Skin epidermis (tissue), 12 donors: Measurements from ENCODE around the gene TBC1D14.

Experiments
- H3K27ac ChIP-seq, 21 experiments: fragments of 200-600 bp; sonication (generic) in 11 of 21; one replicate each; pipeline ENCODE4 v1.5.0; 2020; ENCODE audit warnings: mild to moderate bottlenecking in 3 of 21, inconsistent platforms in 2 of 21, moderate library complexity in 2 of 21
- H3K4me3 ChIP-seq, 7 experiments: fragments of 200-600 bp; sonication (generic) in 2 of 7; one replicate each; pipeline ENCODE4 v1.5.0; 2020; ENCODE audit warnings: inconsistent platforms in 2 of 7, mild to moderate bottlenecking in 2 of 7, moderate library complexity in 1 of 7

Gene TBC1D14, protein sequence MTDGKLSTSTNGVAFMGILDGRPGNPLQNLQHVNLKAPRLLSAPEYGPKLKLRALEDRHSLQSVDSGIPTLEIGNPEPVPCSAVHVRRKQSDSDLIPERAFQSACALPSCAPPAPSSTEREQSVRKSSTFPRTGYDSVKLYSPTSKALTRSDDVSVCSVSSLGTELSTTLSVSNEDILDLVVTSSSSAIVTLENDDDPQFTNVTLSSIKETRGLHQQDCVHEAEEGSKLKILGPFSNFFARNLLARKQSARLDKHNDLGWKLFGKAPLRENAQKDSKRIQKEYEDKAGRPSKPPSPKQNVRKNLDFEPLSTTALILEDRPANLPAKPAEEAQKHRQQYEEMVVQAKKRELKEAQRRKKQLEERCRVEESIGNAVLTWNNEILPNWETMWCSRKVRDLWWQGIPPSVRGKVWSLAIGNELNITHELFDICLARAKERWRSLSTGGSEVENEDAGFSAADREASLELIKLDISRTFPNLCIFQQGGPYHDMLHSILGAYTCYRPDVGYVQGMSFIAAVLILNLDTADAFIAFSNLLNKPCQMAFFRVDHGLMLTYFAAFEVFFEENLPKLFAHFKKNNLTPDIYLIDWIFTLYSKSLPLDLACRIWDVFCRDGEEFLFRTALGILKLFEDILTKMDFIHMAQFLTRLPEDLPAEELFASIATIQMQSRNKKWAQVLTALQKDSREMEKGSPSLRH

DNA sequence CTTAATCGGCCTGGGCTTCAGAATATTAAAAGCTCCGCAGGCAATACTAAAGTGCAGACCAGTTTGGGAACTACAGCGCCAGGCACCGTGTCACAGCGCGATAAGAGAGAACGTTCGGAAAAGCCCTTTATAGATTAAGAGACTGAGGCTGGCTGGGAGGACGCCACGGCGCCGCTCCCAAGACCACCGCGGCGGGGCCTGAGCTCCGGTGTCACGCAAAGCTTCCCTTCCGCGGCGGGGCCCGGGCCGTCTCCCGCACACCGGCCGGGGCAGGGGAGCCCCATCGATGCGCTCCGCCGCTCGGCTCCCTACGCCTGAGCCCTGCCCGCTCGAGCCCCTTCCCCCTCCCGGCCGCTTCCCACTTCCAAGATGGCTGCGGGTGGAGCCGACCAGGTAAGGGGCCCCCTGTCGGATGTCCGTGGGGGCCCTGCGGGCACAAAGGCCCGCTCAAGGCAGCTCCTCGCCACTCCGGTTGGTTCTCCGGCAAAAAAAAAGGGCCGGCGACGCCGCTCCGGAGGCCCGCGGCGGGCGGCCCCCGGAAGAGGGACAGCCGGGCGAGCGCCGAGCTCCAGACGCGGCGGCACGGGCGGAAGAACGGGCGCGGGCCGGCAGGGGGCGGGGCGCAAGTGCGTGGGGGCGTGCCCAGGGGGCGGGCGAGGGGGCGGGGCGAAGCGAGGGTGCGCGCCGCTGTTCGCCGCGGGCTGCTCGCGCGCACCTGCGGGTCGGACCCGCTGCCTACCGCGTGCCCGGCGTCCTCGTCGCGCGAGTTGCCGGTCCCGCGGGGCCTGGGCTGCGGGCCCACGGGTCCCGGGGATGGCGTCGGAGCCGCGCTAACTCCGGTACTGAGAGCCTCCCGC lies at the start of gene TBC1D14:
Gene TBC1D14, plus strand, starts transcription at position 714 of the 857 bp plus-strand sequence. CDS start 13,564 bp downstream, outside the sequence.
- Histone ChIP-seq H3K4me3 (peak within 1 kb of the TSS; percentile 61 to 86 (median 75)), H3K27ac (peak within 1 kb of the TSS; percentile 86 to 100 (median 99))

- no peak overlapping the region for H3K27ac ChIP-seq
- no peak overlapping the region for H3K4me3 ChIP-seq
Observed at GRCh38 chr4:6868386-6868785, 41.2 kb upstream of the TBC1D14 start.

- Histone ChIP-seq H3K27ac (peak overlapping the region in 8 of 21 experiments; percentile 3 to 59 (median 43)), H3K4me3 (no peak overlapping the region)
Observed at GRCh38 chr4:6869944-6870343, 39.7 kb upstream of the TBC1D14 start.

GRCh38 chr4:6873291-6873690 lies 36.3 kb upstream of the TBC1D14 start:
- H3K4me3 ChIP-seq, result no peak overlapping the region
- no peak overlapping the region for H3K27ac ChIP-seq

GRCh38 chr4:6873792-6874461 lies 35.7 kb upstream of the TBC1D14 start:
- H3K27ac ChIP-seq, result no peak overlapping the region
- H3K4me3 ChIP-seq, result no peak overlapping the region

DNA sequence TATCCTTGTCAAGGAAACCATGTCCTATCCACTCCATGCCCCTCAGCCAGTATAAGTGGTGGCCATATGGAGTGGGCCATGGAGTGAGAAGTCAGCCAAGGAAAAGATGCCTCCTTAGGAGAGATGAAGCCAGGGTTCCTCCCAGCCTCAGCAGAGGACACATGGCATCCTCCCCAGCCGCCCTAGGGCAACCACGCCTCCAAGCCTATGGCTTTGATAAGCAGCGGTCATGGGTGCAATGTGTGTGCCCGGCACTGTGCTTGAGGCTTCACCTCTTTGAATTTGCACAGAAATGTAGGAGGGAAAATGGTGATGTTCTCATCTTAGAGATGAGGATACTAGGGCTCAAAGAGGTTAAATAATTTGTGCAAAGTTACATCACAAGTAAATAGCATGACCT lies 34.6 kb upstream of the TBC1D14 start:
- peak overlapping the region in 2 of 21 experiments; percentile 3 to 13 for H3K27ac ChIP-seq
- H3K4me3 ChIP-seq, result no peak overlapping the region

DNA sequence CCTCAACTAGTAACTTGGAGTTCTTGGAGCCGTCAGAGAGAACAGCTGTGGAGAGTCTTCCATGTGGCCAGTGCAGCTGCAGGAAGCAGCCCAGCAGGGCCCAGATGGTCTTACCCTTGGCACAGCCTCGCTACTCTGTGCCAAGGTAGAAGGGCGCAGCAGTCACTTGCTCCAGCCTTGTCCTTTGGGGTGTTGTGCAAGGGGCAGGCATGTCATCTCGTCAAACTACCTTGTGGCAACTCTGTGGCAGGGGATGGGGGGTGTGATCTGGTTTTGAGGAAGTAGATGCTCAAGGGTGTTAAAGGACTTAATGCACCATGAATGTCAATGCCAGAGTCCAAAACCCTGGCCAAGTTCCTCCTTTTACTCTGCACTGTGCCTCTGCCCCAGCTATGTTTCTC lies 34.2 kb upstream of the TBC1D14 start:
- Histone ChIP-seq H3K4me3 (no peak overlapping the region), H3K27ac (peak overlapping the region in 4 of 21 experiments; percentile 13 to 60 (median 32))

DNA sequence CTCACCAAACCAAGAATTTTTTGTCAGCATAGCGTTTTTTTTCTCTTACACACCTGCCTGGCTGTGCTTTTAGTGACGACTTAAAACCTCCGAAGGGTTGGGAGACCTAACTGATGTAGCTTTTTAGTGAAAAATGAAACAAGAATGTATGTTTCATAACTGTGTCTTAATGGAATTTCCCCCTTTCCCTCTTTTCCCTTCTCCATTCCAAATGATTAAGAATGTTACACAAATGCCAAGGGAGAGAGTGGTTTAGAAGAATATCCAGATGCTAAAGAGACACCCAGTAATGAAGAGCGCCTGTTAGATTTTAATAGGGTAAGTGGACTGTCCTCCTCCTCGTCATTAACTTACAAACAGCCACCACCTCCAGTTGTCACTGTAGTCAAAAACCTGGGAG lies 33.2 kb upstream of the TBC1D14 start:
- H3K27ac ChIP-seq, result peak overlapping the region in 8 of 21 experiments; percentile 17 to 60 (median 40)
- no peak overlapping the region for H3K4me3 ChIP-seq

- H3K27ac ChIP-seq, result peak overlapping the region in 5 of 21 experiments; percentile 4 to 31 (median 26)
- no peak overlapping the region for H3K4me3 ChIP-seq
Observed at GRCh38 chr4:6877067-6877466, 32.6 kb upstream of the TBC1D14 start.

GRCh38 chr4:6878451-6879059 lies 31.1 kb upstream of the TBC1D14 start:
- Histone ChIP-seq H3K27ac (no peak overlapping the region), H3K4me3 (no peak overlapping the region)

GRCh38 chr4:6880691-6881090 lies 28.9 kb upstream of the TBC1D14 start:
- Histone ChIP-seq H3K4me3 (no peak overlapping the region), H3K27ac (no peak overlapping the region)

DNA sequence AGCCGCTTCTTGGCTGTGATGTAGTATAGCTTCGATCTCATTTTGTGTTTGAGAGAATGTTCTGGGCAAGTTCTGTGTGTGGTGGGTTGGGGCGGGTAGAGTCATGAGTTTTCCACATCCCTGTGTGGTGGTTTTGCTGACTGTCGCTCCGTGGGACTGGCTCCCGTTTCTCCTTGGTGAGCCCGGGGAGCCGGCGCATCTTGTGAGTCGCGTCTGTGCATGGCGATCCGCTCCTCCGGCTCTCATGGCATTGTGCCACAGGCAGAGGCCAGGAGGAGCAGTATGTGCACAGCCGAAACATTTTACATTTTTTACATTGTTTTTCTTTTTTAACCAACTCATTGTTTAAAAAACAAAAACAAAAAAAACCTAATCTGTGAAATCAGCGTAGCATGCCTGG lies 27.7 kb upstream of the TBC1D14 start:
- Histone ChIP-seq H3K27ac (no peak overlapping the region), H3K4me3 (no peak overlapping the region)

GRCh38 chr4:6884341-6884870 lies 25.2 kb upstream of the TBC1D14 start:
- Histone ChIP-seq H3K4me3 (no peak overlapping the region), H3K27ac (no peak overlapping the region)

- Histone ChIP-seq H3K27ac (peak overlapping the region in 10 of 21 experiments; percentile 4 to 72 (median 32)), H3K4me3 (no peak overlapping the region)
Observed at GRCh38 chr4:6885953-6886557, 23.6 kb upstream of the TBC1D14 start.

- Histone ChIP-seq H3K27ac (no peak overlapping the region), H3K4me3 (no peak overlapping the region)
Observed at GRCh38 chr4:6886886-6887285, 22.7 kb upstream of the TBC1D14 start.

DNA sequence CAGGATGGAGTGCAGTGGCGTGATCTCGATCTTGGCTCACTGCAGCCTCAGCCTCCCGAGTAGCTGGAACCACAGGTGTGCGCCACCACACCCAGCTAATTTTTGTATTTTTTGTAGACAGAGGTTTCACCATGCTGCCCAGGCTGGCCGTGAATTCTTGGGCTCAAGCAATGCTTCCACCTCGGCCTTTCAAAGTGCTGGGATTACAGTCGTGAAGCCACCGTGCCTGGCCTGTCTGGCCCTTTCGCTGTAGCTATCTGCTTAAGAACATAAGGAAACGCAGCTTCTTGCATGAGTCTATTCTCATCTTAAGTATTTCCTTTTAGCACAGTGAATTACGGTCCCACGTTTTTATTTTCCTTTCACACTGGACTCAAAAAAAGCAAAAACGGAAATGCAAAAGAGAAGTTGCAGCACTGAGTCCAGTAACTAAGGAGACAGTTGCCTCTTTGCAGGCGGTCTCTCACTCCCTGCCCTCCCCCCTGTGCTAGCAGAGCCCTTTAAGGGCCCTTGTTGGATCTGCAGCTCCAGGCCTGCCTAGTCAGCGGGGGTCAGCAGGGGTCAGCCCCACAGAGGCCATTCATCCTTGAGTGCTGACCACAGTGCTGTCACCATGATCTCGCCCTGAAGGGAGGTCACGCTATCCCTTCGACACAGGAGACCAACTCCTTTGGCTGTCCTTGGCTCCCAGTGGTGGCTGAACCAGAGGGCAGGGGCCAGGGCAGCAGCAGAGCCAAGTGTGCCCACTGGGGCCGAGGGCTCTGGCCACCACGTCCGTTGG lies 21.8 kb upstream of the TBC1D14 start:
- H3K27ac ChIP-seq, result peak overlapping the region in 5 of 21 experiments; percentile 6 to 49 (median 24)
- H3K4me3 ChIP-seq, result no peak overlapping the region

GRCh38 chr4:6888506-6889071 lies 21.0 kb upstream of the TBC1D14 start:
- H3K27ac ChIP-seq, result peak overlapping the region in 2 of 21 experiments; percentile 24

More at GRCh38 chr4:6888506-6889071, 21.0 kb upstream of the TBC1D14 start:
- H3K4me3 ChIP-seq, result no peak overlapping the region
